ENCODE results near the gene HLA-DRA.

HLA-DRA gene

DNA sequence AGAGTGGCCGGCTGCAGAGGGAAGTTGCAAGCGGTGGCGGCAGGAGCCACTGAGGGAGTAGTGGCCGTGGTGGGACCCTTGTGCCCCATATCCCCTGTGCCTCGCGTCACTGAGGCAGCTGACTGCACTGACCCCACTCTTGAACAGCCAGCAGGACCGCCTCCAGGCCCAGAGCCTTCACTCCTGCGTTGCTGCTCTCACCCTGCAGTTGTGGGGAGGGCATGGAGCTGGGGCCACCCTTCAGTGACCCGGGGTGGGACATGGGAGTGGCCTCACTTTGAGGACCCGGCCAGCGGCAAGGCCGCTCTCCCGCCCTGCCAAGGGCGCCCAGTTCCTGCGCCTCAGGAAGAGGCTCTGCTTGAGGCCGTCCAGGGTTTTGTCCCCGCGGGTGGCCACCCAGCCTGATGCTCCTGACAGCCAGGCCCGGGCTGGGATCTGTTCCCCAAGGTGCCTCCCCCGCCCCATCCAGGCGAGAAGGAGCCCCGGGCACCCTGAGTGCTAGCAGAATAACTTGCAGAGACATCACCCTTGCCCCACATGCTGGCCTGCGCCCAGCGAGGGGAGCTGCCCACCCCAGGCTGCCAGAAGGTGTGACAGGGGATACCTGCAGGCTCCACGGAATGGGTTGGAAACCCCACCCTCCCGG, 44.4 kb downstream of the HLA-DRA start:
- DNase-seq = no peak

DNA sequence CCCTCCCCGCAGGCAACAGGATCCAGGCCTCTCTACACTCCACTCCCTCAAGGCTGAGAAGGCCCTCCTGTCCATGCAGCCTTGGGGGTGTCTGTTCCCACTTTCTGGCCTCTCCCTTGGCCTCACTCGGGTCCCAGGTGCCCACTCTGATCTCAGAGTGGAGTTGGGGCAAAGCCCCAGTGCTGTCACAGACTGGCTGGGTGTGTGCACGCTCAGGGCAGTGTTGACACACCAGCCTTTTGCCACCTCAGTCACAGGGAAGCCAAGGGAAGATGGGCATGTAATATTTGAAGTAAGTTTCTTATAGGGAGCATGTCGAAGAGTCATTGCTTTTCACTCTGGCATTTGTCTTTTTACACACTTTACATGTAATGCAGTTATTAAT, 44.9 kb downstream of the HLA-DRA start:
- no peak for DNase-seq

DNA sequence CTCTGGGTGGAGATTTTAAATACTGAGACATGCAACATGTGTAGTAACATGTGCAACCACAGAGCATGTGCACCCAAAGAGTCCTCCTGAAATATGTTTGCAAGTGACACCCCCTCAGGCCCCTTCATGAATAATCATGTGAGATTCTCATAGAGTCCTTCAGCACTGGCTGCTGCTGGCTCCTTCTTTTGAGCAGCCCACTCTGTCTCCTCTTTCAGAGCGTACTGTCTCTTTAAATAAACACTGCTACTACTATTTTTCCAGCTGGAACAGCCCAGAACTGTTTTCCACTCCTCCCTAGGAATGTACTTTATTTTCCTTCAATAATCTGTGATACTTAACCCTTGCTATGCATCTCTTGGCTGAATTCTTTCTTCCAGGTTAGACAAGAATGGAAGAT, 48.4 kb downstream of the HLA-DRA start:
- DNase-seq = no peak

DNA sequence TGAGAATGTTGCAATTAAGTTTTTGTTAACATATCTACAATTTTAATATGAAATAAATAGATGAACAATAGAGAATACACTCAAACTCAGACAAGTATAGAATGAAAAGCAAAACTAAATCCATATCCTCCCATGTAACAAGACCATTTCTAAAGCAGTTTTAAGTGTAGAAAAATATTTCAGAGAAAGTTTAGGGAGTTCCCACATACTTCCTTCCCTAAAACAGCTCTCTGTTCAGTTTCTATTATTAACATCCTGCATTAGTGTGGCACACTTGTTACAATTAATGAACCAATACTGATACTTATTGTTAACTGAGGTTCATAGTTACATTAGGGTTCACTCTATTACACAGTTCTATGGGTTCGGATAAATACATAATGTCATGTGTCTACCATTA, 52.0 kb downstream of the HLA-DRA start:
- DNase-seq = no peak

DNA sequence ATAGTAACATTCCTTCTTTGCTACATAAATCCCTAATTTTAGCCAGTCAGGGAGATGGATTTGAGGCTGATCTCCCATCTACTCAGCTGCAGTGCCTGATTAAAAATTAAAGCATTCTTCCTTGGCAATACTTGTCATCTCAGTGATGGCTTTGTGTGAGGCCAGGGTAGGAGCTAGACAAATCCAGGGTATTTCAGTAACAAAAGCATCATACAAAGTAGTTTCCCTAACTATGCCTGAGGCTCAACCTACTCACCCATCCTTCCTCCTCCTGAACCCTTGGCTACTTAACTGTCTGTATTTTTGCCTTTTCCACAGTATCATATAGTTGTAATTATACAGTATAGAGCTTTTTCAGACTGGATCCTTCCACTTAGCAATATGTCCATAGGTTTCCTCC, 52.7 kb downstream of the HLA-DRA start:
- no peak for DNase-seq

All from bone marrow (tissue), 2 donors.